Calu3 (cell line): ENCODE measurements around the gene TEDC1. TPM values are rescaled to one million over a fixed set of nuclear protein-coding genes. Genes with fewer than 3 reads are reported as not detected.

Source experiments
- BruUV-seq: library from RNA; stranded (reverse); fragments of 400-500 nt; replicated peaks from 2 replicates; lab custom pipeline; 2021; lab: Mats Ljungman, UMichigan
- CTCF ChIA-PET: fragments of 300-600 bp; sonication (Branson Sonifier 250); formaldehyde crosslinking; loops from one replicate; lab custom pipeline; 2022; ENCODE audit warnings: antibody characterized with exemption; lab: Charles Lee
- DNase-seq: peaks from one replicate; pipeline ENCODE4 v3.0.0; 2022
- H3K27ac Mint-ChIP-seq: one replicate; pipeline ENCODE4 v1.8.0; 2022; ENCODE audit warnings: mixed read lengths; ENCODE audit not compliant: unreplicated experiment
- H3K27me3 Mint-ChIP-seq: one replicate; pipeline ENCODE4 v1.8.0; 2022; ENCODE audit warnings: mixed read lengths; ENCODE audit not compliant: unreplicated experiment
- H3K36me3 Mint-ChIP-seq: one replicate; pipeline ENCODE4 v1.8.0; 2022; ENCODE audit warnings: mild to moderate bottlenecking, moderate library complexity, mixed read lengths; ENCODE audit not compliant: insufficient read depth, unreplicated experiment
- H3K4me1 Mint-ChIP-seq: one replicate; pipeline ENCODE4 v1.8.0; 2022; ENCODE audit warnings: mild to moderate bottlenecking, low read depth, mixed read lengths; ENCODE audit not compliant: unreplicated experiment
- H3K4me3 Mint-ChIP-seq: one replicate; pipeline ENCODE4 v1.8.0; 2022; ENCODE audit warnings: mild to moderate bottlenecking, low read depth, moderate library complexity, mixed read lengths; ENCODE audit not compliant: unreplicated experiment
- H3K9me3 Mint-ChIP-seq: one replicate; pipeline ENCODE4 v1.8.0; 2022; ENCODE audit warnings: low read depth, mixed read lengths; ENCODE audit not compliant: unreplicated experiment
- intact Hi-C: fragments of 100-400 bp; cut with micrococcal nuclease; formaldehyde crosslinking; loops from one replicate; pipeline ENCODE4 v1.10.0; 2022; ENCODE audit not compliant: unreplicated experiment
- total RNA-seq: library from RNA; stranded (reverse); gene quantifications from 2 replicates; pipeline ENCODE4 v1.2.3, GENCODE V29; 2022
- TF ChIP-seq, protein P1 (sequence below): fragments of 200-600 bp; IDR thresholded peaks from one replicate; pipeline ENCODE4 v1.8.0; 2022; ENCODE audit warnings: antibody characterized with exemption; ENCODE audit not compliant: unreplicated experiment

The TEDC1 gene
- total RNA-seq, 1 experiment from 2014 or later: 33.7 TPM

DNA sequence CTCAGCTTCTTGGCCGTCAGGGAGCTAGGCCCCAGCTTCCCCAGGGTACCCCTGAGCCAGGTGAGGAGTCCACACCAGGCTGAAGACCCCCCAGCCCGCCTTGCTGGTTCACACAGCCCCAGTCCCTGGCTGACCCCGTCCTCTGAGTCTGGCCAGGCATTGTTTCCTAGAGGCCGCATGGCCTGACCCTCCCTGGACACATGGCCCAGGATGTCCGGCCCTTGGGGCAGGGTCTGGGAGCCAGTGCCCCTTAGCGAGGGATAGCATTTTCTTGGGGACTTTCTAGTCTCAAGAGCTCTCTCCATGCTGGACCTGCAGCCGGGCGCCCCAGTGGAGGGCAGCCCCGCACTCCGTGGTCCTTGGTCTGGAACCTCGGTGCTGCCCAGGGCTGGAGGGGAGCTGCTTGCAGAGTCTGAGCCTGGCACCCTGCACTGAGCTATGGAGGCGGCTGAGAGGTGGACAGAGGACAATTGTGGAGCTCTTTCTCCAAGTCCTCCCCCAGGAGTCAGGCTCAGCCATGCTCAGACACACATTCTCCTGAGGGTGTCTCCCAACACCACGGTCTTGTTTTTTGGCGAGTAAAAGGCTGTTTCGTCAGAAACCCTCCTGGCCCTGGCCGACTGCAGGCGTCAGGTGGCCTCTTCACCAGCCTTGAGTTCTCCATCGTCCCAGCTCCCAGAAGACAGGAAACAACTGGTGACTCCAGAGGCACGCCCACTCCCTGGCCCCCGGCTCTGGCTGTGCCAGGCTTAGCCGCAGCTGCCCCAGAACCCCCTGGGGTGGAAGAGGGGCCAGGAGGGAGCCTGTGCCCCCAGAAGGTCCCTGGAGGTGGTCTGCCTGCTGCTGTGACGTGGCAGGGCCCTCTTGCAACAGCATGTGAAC is 34.1 kb upstream of the TEDC1 start:
- no TSS peak for BruUV-seq
- Mint-ChIP-seq H3K27ac (no peak overlapping the region), H3K36me3 (peaks cover 31% of the 10 kb centered on the region), H3K9me3 (no peaks in the 10 kb centered on the region), H3K4me1 (no peaks in the 10 kb centered on the region), H3K27me3 (no peaks in the 10 kb centered on the region), H3K4me3 (no peak overlapping the region)
- DNase-seq: no peak
- intact Hi-C loops: no loop called here
- CTCF ChIA-PET: no interaction called here
- TF ChIP-seq, protein P1, sequence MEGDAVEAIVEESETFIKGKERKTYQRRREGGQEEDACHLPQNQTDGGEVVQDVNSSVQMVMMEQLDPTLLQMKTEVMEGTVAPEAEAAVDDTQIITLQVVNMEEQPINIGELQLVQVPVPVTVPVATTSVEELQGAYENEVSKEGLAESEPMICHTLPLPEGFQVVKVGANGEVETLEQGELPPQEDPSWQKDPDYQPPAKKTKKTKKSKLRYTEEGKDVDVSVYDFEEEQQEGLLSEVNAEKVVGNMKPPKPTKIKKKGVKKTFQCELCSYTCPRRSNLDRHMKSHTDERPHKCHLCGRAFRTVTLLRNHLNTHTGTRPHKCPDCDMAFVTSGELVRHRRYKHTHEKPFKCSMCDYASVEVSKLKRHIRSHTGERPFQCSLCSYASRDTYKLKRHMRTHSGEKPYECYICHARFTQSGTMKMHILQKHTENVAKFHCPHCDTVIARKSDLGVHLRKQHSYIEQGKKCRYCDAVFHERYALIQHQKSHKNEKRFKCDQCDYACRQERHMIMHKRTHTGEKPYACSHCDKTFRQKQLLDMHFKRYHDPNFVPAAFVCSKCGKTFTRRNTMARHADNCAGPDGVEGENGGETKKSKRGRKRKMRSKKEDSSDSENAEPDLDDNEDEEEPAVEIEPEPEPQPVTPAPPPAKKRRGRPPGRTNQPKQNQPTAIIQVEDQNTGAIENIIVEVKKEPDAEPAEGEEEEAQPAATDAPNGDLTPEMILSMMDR: no peak

DNA sequence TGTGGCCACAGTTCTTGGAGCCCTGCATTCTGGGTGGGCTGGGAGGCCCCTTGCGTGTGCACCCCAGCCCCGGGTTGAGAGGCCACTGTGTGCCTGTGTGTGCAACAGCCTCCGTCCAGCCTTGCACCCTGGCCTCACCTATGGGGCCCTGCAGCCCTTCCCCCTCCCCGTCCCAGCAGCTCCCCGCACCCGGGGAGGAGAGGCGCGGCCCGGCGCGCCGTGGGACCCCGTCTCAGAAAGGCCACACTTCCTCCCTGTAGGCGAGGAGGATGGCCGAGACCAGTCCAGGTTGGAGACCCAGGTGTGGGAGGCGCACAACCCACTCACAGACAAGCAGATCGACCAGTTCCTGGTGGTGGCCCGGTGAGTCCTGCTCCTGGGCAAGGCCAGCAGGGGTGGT is 33.0 kb upstream of the TEDC1 start:
- no TSS peak for BruUV-seq
- Mint-ChIP-seq H3K27ac (no peak overlapping the region), H3K27me3 (no peaks in the 10 kb centered on the region), H3K9me3 (no peaks in the 10 kb centered on the region), H3K36me3 (peaks cover 34% of the 10 kb centered on the region), H3K4me1 (no peaks in the 10 kb centered on the region), H3K4me3 (no peak overlapping the region)
- TF ChIP-seq, protein P1: no peak
- CTCF ChIA-PET: no interaction called here
- intact Hi-C loops: no loop called here
- no peak for DNase-seq

DNA sequence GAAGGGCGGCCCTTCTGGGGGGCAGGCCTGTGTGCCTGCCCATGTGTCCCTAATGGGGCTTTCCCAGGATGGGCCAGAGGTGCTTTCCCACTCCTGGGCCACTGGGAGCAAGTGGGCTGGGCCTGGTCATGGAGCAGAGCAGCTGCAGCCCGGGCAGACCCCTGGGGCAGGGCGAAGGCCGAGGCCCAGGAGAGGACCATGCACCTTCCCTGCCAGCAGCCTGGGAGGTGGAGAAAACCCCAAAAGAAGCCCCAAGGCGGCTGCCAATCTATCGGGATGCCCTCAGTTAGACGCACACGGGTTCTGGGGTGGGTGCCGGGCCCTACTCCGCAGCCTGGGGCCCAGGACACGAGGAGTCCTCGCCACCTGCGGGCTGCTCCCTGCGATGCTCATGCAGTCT is 32.5 kb upstream of the TEDC1 start:
- Mint-ChIP-seq H3K4me3 (no peak overlapping the region), H3K27me3 (no peaks in the 10 kb centered on the region), H3K9me3 (no peaks in the 10 kb centered on the region), H3K4me1 (no peaks in the 10 kb centered on the region), H3K27ac (no peak overlapping the region), H3K36me3 (peaks cover 36% of the 10 kb centered on the region)
- no TSS peak for BruUV-seq
- no peak for DNase-seq
- TF ChIP-seq, protein P1: no peak
- CTCF ChIA-PET: no interaction called here
- intact Hi-C loops: no loop called here

DNA sequence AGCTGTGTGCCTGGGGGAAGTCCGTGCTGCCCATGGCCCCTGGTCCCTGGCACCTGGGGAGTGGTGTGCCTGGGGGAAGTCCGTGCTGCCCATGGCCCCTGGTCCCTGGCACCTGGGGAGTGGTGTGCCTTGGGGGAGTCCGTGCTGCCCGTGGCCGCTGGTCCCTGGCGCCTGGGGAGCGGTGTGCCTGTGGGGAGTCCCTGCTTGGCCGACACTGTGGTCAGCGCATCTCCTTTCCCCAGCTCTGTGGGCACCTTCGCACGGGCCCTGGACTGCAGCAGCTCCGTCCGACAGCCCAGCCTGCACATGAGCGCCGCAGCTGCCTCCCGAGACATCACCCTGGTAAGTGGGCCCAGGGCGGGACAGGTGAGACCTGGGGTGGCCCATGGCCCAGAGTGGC is 30.9 kb upstream of the TEDC1 start:
- no TSS peak for BruUV-seq
- Mint-ChIP-seq H3K27ac (no peak overlapping the region), H3K27me3 (no peaks in the 10 kb centered on the region), H3K4me3 (no peak overlapping the region), H3K36me3 (peaks cover 26% of the 10 kb centered on the region), H3K9me3 (no peaks in the 10 kb centered on the region), H3K4me1 (no peaks in the 10 kb centered on the region)
- CTCF ChIA-PET: interaction anchor here (0.6 kb wide), 1 partner anchor 325 kb away, joined by 3 read pairs; no protein-coding TSS in a partner anchor
- intact Hi-C loops: no loop called here
- DNase-seq: no peak
- TF ChIP-seq, protein P1: no peak
